HepG2 (cell line): Measurements from ENCODE around the gene RBM22.

Experiments
- TAF1 ChIP-seq: sonication (generic); formaldehyde crosslinking; IDR thresholded peaks from 2 replicates; pipeline ENCODE4 v1.4.0; 2020; ENCODE audit warnings: missing genetic modification reagents
- XBP1 ChIP-seq: sonication (generic); formaldehyde crosslinking; IDR thresholded peaks from 2 replicates; pipeline ENCODE4 v1.5.0; 2020; ENCODE audit warnings: missing genetic modification reagents

GRCh38 chr5:150670948-150671310 is 29.9 kb downstream of the RBM22 start:
- TF ChIP-seq XBP1 (CRISPR knock-in tag) (no peak), TAF1 (CRISPR knock-in tag) (no peak)
